Spleen (tissue), 7 donors: ENCODE measurements around the gene HSD17B12.

Experiments used
- POLR2A ChIP-seq, 3 donors: fragments of 450-650 bp; IDR thresholded peaks; one replicate each; pipeline ENCODE4 v1.5.1; 2017; ENCODE audit warnings: antibody characterized with exemption in 3 of 3, mild to moderate bottlenecking in 1 of 3
- POLR2AphosphoS5 ChIP-seq, 3 donors: sonication (generic); formaldehyde crosslinking; IDR thresholded peaks; one replicate each; pipeline ENCODE4 v1.5.1; 2017; ENCODE audit warnings: antibody characterized with exemption in 3 of 3
- TF ChIP-seq, protein P1 (sequence below), 11 experiments: fragments of 200-600 bp in 7 of 11; fragments of 450-650 bp in 4 of 11; sonication (generic) in 4 of 11; IDR thresholded peaks in 8 of 11; conservative IDR thresholded peaks in 3 of 11; 1 replicate in 7 of 11; 2 replicates in 4 of 11; pipeline versions ENCODE4 v1.4.0 to v1.8.0; 2016 to 2021; ENCODE audit warnings: antibody characterized with exemption in 11 of 11, inconsistent platforms in 4 of 11, mild to moderate bottlenecking in 1 of 11
- donor health status: DM: no; HTN: no; CAD: no; lungs with moderate emphysema.
- donor health status: DM: no; HTN: no; CAD: no.
- donor health status: DM: no; HTN: no; CAD: no.

DNA sequence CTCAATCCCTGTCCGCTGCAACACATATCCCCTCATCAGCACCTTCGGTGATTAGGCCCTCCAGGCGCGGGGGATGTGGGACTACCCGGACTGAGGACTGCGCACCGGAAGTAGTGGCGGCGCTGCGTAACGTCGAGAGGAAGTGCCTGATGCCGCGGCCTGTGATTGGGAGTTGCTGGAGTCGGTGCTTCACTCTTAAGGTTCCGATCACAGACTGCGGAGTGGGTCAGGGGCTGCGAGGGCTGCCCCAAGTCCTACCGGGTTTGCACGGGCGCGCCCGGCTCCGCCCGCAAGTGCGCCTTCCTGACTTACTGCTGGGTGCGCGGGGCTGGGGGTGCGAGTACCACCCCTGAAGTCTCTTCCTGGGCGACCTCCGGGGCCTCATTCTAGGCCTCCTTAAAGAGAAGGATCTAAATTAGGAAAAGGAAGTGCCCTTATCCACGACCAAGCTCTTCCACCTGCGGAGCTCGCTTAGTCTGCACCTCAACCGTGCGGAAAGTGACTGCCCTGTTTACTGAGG is 200.2 kb downstream of the HSD17B12 start, which contains the start of gene ALKBH3:
- TF ChIP-seq, protein P1, sequence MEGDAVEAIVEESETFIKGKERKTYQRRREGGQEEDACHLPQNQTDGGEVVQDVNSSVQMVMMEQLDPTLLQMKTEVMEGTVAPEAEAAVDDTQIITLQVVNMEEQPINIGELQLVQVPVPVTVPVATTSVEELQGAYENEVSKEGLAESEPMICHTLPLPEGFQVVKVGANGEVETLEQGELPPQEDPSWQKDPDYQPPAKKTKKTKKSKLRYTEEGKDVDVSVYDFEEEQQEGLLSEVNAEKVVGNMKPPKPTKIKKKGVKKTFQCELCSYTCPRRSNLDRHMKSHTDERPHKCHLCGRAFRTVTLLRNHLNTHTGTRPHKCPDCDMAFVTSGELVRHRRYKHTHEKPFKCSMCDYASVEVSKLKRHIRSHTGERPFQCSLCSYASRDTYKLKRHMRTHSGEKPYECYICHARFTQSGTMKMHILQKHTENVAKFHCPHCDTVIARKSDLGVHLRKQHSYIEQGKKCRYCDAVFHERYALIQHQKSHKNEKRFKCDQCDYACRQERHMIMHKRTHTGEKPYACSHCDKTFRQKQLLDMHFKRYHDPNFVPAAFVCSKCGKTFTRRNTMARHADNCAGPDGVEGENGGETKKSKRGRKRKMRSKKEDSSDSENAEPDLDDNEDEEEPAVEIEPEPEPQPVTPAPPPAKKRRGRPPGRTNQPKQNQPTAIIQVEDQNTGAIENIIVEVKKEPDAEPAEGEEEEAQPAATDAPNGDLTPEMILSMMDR (IDR thresholded peaks at IDR 0.05 in 8 of 11, conservative IDR thresholded peaks at IDR 0.05 in 3 of 11): peak in 4 of 11 experiments; percentile 16 to 26 (median 20)
- TF ChIP-seq POLR2AphosphoS5 (IDR thresholded peaks at IDR 0.05): peak; percentile 82 to 87 (median 84)
- peak in 1 of 3 donors; percentile 66 for TF ChIP-seq POLR2A (IDR thresholded peaks at IDR 0.05)
